Erythroblast (primary cell): ENCODE results near the gene MPV17L2.

Experiments
- GATA1 ChIP-seq: IDR thresholded peaks from 2 replicates; pipeline ENCODE4 v1.6.1; 2011; ENCODE audit warnings: low read depth, mild to moderate bottlenecking, control low read depth, low read length, moderate library complexity
- POLR2A ChIP-seq: IDR thresholded peaks from 2 replicates; pipeline ENCODE4 v1.6.1; 2011; ENCODE audit warnings: mild to moderate bottlenecking, low read length

DNA sequence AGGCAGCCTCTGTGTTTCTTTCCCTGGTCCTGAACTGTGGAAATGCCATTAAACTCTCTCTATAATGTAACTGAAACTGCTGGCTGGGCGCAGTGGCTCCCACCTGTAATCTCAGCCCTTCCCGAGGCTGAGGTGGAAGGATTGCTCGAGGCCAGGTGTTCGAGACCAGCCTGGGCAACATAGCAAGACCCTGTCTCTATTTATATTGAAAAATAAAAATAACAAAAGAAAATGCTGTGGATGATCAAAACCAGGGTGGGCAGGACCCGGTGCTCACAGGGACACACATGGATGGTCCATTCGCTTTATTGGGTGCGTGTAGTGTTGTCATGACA is 3.5 kb downstream of the MPV17L2 start:
- no peak for TF ChIP-seq POLR2A
- TF ChIP-seq GATA1, result no peak
